Activated CD4-positive, alpha-beta memory T cell treated with anti-CD3 and anti-CD28 coated beads, Interleukin-2, amount 10 ng/mL, durations not matched to agents 7 days and 5 days (primary cell): ENCODE results near the gene JPH2. TPM values are rescaled to one million over a fixed set of nuclear protein-coding genes. Genes with fewer than 3 reads are reported as not detected.

Experiments
- CTCF ChIA-PET: fragments of 350-600 bp; sonication (Branson Sonifier 250); formaldehyde crosslinking; loops from one replicate; lab custom pipeline; 2021; ENCODE audit warnings: antibody characterized with exemption, inconsistent platforms; lab: Charles Lee
- POLR2A ChIA-PET: fragments of 350-600 bp; sonication (Branson Sonifier 250); formaldehyde crosslinking; loops from one replicate; lab custom pipeline; 2021; ENCODE audit warnings: antibody characterized with exemption; lab: Charles Lee
- DNase-seq: peaks from one replicate; pipeline ENCODE4 v3.0.0-alpha.2; 2020
- H3K27ac Mint-ChIP-seq: one replicate; pipeline ENCODE4 v1.8.0; 2021; ENCODE audit warnings: mild to moderate bottlenecking, mixed read lengths
- H3K27me3 Mint-ChIP-seq: one replicate; pipeline ENCODE4 v1.8.0; 2021; ENCODE audit warnings: mixed read lengths
- H3K36me3 Mint-ChIP-seq: one replicate; pipeline ENCODE4 v1.8.0; 2021; ENCODE audit warnings: low read depth, mixed read lengths
- H3K4me1 Mint-ChIP-seq: one replicate; pipeline ENCODE4 v1.8.0; 2021; ENCODE audit warnings: mixed read lengths
- H3K4me3 Mint-ChIP-seq: one replicate; pipeline ENCODE4 v1.8.0; 2021; ENCODE audit warnings: mild to moderate bottlenecking, mixed read lengths
- H3K9me3 Mint-ChIP-seq: one replicate; pipeline ENCODE4 v1.8.0; 2021; ENCODE audit warnings: mixed read lengths
- total RNA-seq, 2 experiments: library from RNA; stranded (reverse); gene quantifications; one replicate each; pipeline ENCODE4 v1.2.3, GENCODE V29; 2021

JPH2 gene
- total RNA-seq, 2 experiments from 2014 or later, result 0.05 to 0.10 TPM

DNA sequence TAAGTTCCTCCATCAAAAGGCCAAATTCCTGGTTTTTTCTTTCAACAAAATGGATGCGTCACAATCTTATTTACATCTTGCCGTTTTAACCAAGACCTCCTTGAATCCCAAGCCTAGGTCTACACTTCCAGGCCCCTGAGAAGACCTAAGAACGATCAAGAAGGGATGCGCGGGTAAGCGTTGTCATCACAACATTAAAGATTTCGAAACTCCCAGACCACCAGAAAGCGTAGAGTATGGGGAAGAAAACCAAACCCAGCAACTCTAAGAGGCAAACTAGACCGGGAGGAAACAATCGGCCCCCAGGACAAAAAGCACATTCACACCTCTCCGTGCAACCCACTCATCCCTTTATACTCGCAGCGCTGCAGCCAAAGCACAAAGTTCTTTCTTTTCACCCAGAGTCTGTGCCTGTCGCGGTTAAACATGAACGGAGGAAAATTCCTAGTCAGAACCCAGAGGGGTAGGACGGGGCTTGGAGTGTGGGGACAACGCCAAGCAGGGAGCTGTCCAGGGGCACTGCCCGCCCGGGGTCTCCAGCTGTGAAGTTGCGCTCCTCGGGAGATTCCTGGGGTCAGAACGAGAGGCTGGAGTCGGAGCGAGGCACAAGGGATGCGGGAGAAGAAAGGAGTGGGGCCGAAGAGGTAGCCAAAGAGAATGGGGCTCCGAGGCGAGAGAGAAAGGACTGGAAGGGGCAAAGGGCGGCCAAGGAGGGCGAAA lies 22.9 kb upstream of the JPH2 start:
- Mint-ChIP-seq H3K4me3 (peak overlapping the region; percentile 95), H3K36me3 (peaks cover 22% of the 10 kb centered on the region), H3K27ac (peak overlapping the region; percentile 87), H3K9me3 (no peaks in the 10 kb centered on the region), H3K27me3 (no peaks in the 10 kb centered on the region), H3K4me1 (peaks cover 48% of the 10 kb centered on the region)
- CTCF ChIA-PET, result interaction anchor here (1.0 to 2.5 kb wide), 3 partner anchors 9 to 101 kb away, joined by 3 to 6 read pairs (median 5); partner anchors contain the start of gene FITM2
- POLR2A ChIA-PET, result interaction anchor here (0.7 to 2.0 kb wide), 10 partner anchors 8 to 752 kb away, joined by 3 to 12 read pairs (median 3); partner anchors contain the start of genes FITM2, SERINC3, SRSF6 and TTPAL
- no peak for DNase-seq

DNA sequence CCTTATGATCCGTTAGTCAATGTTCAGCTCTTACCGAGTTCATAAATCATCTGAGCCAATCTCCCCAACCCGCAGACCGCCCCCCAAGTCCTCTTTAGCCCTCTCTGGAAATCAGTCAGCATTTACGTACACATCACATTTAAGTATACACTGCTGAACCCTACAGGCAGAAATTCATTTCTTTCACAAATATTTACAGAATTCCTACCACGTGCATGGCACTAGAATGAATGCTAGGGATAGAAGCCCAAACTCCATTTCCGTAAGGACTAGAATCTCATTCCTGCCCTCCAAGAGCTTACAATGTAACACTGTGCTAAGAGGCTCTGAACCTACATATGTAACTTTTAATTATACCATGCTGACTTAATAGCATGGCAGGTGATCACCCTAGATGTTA lies 21.8 kb upstream of the JPH2 start:
- CTCF ChIA-PET, result interaction anchor here (0.9 to 2.5 kb wide), 3 partner anchors 9 to 102 kb away, joined by 4 to 6 read pairs (median 4); partner anchors contain the start of gene FITM2
- H3K36me3 Mint-ChIP-seq, result peaks cover 25% of the 10 kb centered on the region
- no peak overlapping the region for H3K27ac Mint-ChIP-seq
- no peaks in the 10 kb centered on the region for H3K27me3 Mint-ChIP-seq
- peaks cover 52% of the 10 kb centered on the region for H3K4me1 Mint-ChIP-seq
- POLR2A ChIA-PET, result interaction anchor here (1.2 to 2.0 kb wide), 2 partner anchors 9 to 312 kb away, joined by 3 to 12 read pairs; no protein-coding TSS in a partner anchor
- no peak for DNase-seq
- H3K9me3 Mint-ChIP-seq, result no peaks in the 10 kb centered on the region
- peak overlapping the region; percentile 95 for H3K4me3 Mint-ChIP-seq

DNA sequence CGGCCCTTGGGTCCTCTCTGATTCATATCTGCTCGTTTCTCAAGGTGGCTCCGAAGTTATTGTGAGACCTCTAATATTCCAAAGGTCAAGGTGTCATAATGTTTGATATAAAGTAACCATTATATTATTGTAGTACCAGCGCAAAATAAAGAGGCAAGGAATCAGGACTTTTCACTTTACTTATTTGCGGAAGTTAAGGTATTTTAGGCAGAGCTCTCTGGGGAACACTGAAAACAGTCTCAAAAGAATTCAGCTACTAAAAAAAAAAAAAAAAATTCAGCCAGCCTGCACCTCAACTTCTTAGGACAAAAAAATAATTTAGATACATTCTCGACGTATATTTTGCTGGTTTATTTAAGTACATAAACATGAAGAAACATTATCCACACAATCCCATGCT lies 21.2 kb upstream of the JPH2 start:
- Mint-ChIP-seq H3K36me3 (peaks cover 30% of the 10 kb centered on the region), H3K4me3 (no peak overlapping the region), H3K4me1 (peaks cover 55% of the 10 kb centered on the region), H3K27me3 (no peaks in the 10 kb centered on the region), H3K27ac (no peak overlapping the region), H3K9me3 (no peaks in the 10 kb centered on the region)
- ChIA-PET CTCF (interaction anchor here (0.9 to 2.5 kb wide), 3 partner anchors 9 to 103 kb away, joined by 4 to 6 read pairs (median 4); partner anchors contain the start of gene FITM2), POLR2A (interaction anchor here (1.2 kb wide), 1 partner anchor 313 kb away, joined by 3 read pairs; no protein-coding TSS in a partner anchor)
- no peak for DNase-seq

- ChIA-PET POLR2A (no interaction called here), CTCF (no interaction called here)
- no peaks in the 10 kb centered on the region for H3K27me3 Mint-ChIP-seq
- H3K36me3 Mint-ChIP-seq, result peaks cover 35% of the 10 kb centered on the region
- DNase-seq, result no peak
- no peak overlapping the region for H3K4me3 Mint-ChIP-seq
- H3K27ac Mint-ChIP-seq, result no peak overlapping the region
- H3K4me1 Mint-ChIP-seq, result peaks cover 54% of the 10 kb centered on the region
- H3K9me3 Mint-ChIP-seq, result no peaks in the 10 kb centered on the region
Measured at GRCh38 chr20:44207126-44207723, 20.2 kb upstream of the JPH2 start.

GRCh38 chr20:44206132-44206531 lies 19.1 kb upstream of the JPH2 start:
- peaks cover 49% of the 10 kb centered on the region for H3K4me1 Mint-ChIP-seq
- H3K4me3 Mint-ChIP-seq, result no peak overlapping the region
- H3K36me3 Mint-ChIP-seq, result peaks cover 46% of the 10 kb centered on the region
- no peak for DNase-seq
- H3K27ac Mint-ChIP-seq, result no peak overlapping the region
- no peaks in the 10 kb centered on the region for H3K9me3 Mint-ChIP-seq
- ChIA-PET POLR2A (no interaction called here), CTCF (no interaction called here)
- H3K27me3 Mint-ChIP-seq, result no peaks in the 10 kb centered on the region

GRCh38 chr20:44204832-44205215 lies 17.8 kb upstream of the JPH2 start:
- no peak for DNase-seq
- H3K9me3 Mint-ChIP-seq, result no peaks in the 10 kb centered on the region
- H3K27me3 Mint-ChIP-seq, result no peaks in the 10 kb centered on the region
- H3K4me1 Mint-ChIP-seq, result peaks cover 58% of the 10 kb centered on the region
- H3K4me3 Mint-ChIP-seq, result no peak overlapping the region
- H3K27ac Mint-ChIP-seq, result no peak overlapping the region
- POLR2A ChIA-PET, result no interaction called here
- peaks cover 53% of the 10 kb centered on the region for H3K36me3 Mint-ChIP-seq
- CTCF ChIA-PET, result interaction anchor here (0.7 kb wide), 1 partner anchor 12 kb away, joined by 3 read pairs; no protein-coding TSS in a partner anchor

DNA sequence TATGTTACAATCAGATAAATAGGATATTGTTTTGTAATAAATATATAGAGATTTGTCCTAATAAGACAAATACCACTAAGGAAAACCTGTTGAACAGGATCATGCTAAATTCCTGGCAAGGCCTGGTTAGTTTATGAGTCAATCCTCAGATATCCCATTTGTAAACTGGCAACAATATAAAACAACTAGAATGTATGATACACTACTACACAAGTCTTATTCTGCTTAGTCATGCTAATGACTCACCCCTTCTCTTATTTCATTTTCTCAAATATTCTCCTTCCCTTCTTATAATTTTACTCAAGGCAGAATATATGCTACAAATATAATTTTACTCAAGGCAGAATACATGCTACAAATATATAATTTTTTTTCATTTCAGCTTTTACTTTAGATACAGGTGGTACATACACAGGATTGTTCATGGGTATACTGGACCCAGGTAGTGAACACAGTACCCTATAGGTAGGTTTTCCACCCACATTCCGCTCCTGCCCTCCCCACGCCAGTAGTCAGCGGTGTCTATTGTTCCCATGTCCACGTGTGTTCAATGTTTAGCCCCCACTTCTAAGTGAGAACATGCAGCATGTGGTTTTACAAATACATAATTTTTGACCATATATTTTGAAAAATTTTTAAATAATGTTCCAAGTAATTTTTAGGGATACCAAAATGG lies 17.3 kb upstream of the JPH2 start:
- no peak for DNase-seq
- POLR2A ChIA-PET, result no interaction called here
- Mint-ChIP-seq H3K9me3 (no peaks in the 10 kb centered on the region), H3K36me3 (peaks cover 58% of the 10 kb centered on the region), H3K27ac (no peak overlapping the region), H3K4me1 (peaks cover 58% of the 10 kb centered on the region), H3K27me3 (no peaks in the 10 kb centered on the region), H3K4me3 (no peak overlapping the region)
- CTCF ChIA-PET, result interaction anchor here (0.7 kb wide), 1 partner anchor 13 kb away, joined by 3 read pairs; no protein-coding TSS in a partner anchor

- Mint-ChIP-seq H3K4me3 (no peak overlapping the region), H3K4me1 (peaks cover 56% of the 10 kb centered on the region), H3K36me3 (peaks cover 61% of the 10 kb centered on the region), H3K9me3 (no peaks in the 10 kb centered on the region), H3K27me3 (no peaks in the 10 kb centered on the region), H3K27ac (no peak overlapping the region)
- CTCF ChIA-PET, result interaction anchor here (1.0 kb wide), 2 partner anchors 12 to 13 kb away, joined by 4 to 5 read pairs; no protein-coding TSS in a partner anchor
- POLR2A ChIA-PET, result interaction anchor here (0.6 kb wide), 1 partner anchor 32 kb away, joined by 3 read pairs; no protein-coding TSS in a partner anchor
- no peak for DNase-seq
Measured at GRCh38 chr20:44203161-44203560, 16.2 kb upstream of the JPH2 start.

GRCh38 chr20:44200983-44201382 lies 14.0 kb upstream of the JPH2 start:
- peaks cover 51% of the 10 kb centered on the region for H3K4me1 Mint-ChIP-seq
- no peak for DNase-seq
- peaks cover 74% of the 10 kb centered on the region for H3K36me3 Mint-ChIP-seq
- ChIA-PET CTCF (no interaction called here), POLR2A (no interaction called here)
- H3K4me3 Mint-ChIP-seq, result no peak overlapping the region
- no peaks in the 10 kb centered on the region for H3K9me3 Mint-ChIP-seq
- H3K27ac Mint-ChIP-seq, result no peak overlapping the region
- no peaks in the 10 kb centered on the region for H3K27me3 Mint-ChIP-seq

GRCh38 chr20:44200371-44200770 lies 13.4 kb upstream of the JPH2 start:
- Mint-ChIP-seq H3K4me1 (peaks cover 54% of the 10 kb centered on the region), H3K4me3 (no peak overlapping the region), H3K27ac (no peak overlapping the region), H3K36me3 (peaks cover 78% of the 10 kb centered on the region), H3K9me3 (no peaks in the 10 kb centered on the region), H3K27me3 (no peaks in the 10 kb centered on the region)
- CTCF ChIA-PET, result no interaction called here
- POLR2A ChIA-PET, result interaction anchor here (1.2 kb wide), 1 partner anchor 10 kb away, joined by 6 read pairs; the partner anchor contains the start of gene OSER1
- no peak for DNase-seq

DNA sequence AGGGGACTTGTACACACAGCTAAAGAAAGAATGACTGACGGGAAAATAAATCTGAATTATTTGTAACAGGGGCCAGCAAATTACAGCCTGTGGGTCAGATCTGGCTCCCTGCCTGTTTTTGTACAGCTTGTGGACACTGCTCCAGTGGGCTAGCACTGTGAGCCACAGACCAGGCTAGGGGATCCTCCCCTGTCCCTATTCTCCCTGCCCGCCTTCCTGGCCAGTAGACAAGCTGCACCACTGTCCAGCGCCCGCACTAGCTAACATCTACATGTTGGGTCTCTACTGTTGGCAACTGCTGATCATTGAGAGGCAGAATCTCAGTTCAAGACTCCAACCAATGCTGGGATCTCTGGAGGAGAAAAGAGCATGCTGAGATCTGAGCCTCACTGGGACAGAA lies 12.9 kb upstream of the JPH2 start:
- Mint-ChIP-seq H3K27ac (peak overlapping the region; percentile 83), H3K4me3 (no peak overlapping the region), H3K9me3 (no peaks in the 10 kb centered on the region), H3K27me3 (no peaks in the 10 kb centered on the region), H3K4me1 (peaks cover 54% of the 10 kb centered on the region), H3K36me3 (peaks cover 73% of the 10 kb centered on the region)
- POLR2A ChIA-PET, result interaction anchor here (1.2 kb wide), 1 partner anchor 10 kb away, joined by 6 read pairs; the partner anchor contains the start of gene OSER1
- CTCF ChIA-PET, result no interaction called here
- DNase-seq, result no peak

GRCh38 chr20:44198872-44199271 lies 11.9 kb upstream of the JPH2 start:
- Mint-ChIP-seq H3K27ac (peak overlapping the region; percentile 83), H3K9me3 (no peaks in the 10 kb centered on the region), H3K36me3 (peaks cover 71% of the 10 kb centered on the region), H3K4me1 (peaks cover 50% of the 10 kb centered on the region), H3K4me3 (no peak overlapping the region), H3K27me3 (no peaks in the 10 kb centered on the region)
- CTCF ChIA-PET, result interaction anchor here (1.9 kb wide), 1 partner anchor 82 kb away, joined by 6 read pairs; no protein-coding TSS in a partner anchor
- POLR2A ChIA-PET, result no interaction called here
- peak; percentile 62 for DNase-seq
